ENCODE measurements around the gene DRC7. TPM values are rescaled to one million over a fixed set of nuclear protein-coding genes. Genes with fewer than 3 reads are reported as not detected.

The DRC7 gene
- total RNA-seq, 1 experiment from 2014 or later, result 0.72 TPM

DNA sequence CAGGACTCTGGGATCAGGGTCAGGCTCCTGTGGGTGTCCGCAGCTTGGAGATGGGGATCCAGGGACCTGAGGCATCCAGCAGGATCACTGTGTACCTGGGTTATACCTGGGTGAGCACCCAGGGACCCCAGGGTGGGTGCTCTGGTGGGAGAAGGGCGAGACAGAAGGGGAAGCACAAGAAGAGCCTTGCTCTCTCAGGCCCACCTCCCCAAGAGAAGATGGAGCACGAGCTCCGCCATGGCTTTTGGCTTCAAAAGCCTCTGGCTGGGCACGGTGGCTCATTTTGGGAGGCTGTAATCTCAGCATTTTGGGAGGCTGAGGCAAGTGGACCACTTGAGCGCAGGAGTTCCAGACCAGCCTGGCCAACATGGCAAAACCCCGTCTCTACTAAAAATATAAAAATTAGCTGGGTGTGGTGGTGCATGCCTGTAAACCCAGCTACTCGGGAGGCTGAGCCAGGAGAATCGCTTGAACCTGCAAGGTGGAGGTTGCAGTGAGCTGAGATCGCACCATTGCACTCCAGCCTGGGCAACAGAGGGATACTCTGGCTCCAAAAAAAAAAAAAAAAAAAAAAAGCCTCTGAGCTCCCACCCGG is 8.9 kb downstream of the DRC7 start:
- no peak overlapping the region for H3K4ac ChIP-seq (ENCODE audit: low read depth, low read length)
- no CpG with 5 or more reads among the region's 11 CpGs for WGBS (ENCODE audit: extremely low coverage, insufficient read length, low lambda C conversion rate)
- no peak overlapping the region for H3K4me3 Mint-ChIP-seq

More for the DNA sequence above, 8.9 kb downstream of the DRC7 start:
- no peak overlapping the region for H2BK5ac ChIP-seq (ENCODE audit: insufficient read length, low read length)
- H3K18ac ChIP-seq (ENCODE audit: insufficient read length, low read depth, low read length), result no peak overlapping the region
- Mint-ChIP-seq H3K9me3 (peaks cover 0 to 16% of the 10 kb centered on the region in 2 experiments; a peak in 2 of 5 replicates), H3K27me3 (ENCODE audit: low read depth) (peaks cover 22% of the 10 kb centered on the region), H3K4me1 (peaks cover 6 to 13% of the 10 kb centered on the region in 2 experiments), H3K36me3 (ENCODE audit: insufficient read depth in 1 of 3, low read depth in 3 of 3) (no peaks in the 10 kb centered on the region; a peak in 1 of 7 replicates), H3K27ac (no peak overlapping the region)
- H2BK120ac ChIP-seq (ENCODE audit: low read depth, low read length, poor library complexity, severe bottlenecking), result no peak overlapping the region
- no peak overlapping the region for H2BK20ac ChIP-seq (ENCODE audit: low read depth, low read length, poor library complexity, severe bottlenecking)
- no peak overlapping the region for H2BK15ac ChIP-seq (ENCODE audit: low read depth, low read length)
- no peaks in the 10 kb centered on the region for H3K9me3 ChIP-seq (ENCODE audit: control insufficient read depth, low read depth, low read length)
- no peaks in the 10 kb centered on the region for H3K27me3 ChIP-seq (ENCODE audit: insufficient read depth, low read length)
- no peak overlapping the region for H4K91ac ChIP-seq (ENCODE audit: insufficient read length, low read depth, low read length)
- no peak overlapping the region for H4K5ac ChIP-seq (ENCODE audit: insufficient read length, low read depth, low read length)
- H3K4me1 ChIP-seq (ENCODE audit: insufficient read depth, low read length), result no peaks in the 10 kb centered on the region
- H4K20me1 ChIP-seq (ENCODE audit: control insufficient read depth, insufficient read depth, insufficient read length), result no peaks in the 10 kb centered on the region
- no peak overlapping the region for H3K23ac ChIP-seq (ENCODE audit: insufficient read length, low read depth, low read length)
- H3K14ac ChIP-seq (ENCODE audit: insufficient read depth, low read length), result no peak overlapping the region
- no peak for DNase-seq
- no peak overlapping the region for H2BK12ac ChIP-seq (ENCODE audit: insufficient read length, low read depth, low read length)
- no peak overlapping the region for H3K4me2 ChIP-seq (ENCODE audit: insufficient read depth, insufficient read length, low read length)
- TF ChIP-seq, protein P1, sequence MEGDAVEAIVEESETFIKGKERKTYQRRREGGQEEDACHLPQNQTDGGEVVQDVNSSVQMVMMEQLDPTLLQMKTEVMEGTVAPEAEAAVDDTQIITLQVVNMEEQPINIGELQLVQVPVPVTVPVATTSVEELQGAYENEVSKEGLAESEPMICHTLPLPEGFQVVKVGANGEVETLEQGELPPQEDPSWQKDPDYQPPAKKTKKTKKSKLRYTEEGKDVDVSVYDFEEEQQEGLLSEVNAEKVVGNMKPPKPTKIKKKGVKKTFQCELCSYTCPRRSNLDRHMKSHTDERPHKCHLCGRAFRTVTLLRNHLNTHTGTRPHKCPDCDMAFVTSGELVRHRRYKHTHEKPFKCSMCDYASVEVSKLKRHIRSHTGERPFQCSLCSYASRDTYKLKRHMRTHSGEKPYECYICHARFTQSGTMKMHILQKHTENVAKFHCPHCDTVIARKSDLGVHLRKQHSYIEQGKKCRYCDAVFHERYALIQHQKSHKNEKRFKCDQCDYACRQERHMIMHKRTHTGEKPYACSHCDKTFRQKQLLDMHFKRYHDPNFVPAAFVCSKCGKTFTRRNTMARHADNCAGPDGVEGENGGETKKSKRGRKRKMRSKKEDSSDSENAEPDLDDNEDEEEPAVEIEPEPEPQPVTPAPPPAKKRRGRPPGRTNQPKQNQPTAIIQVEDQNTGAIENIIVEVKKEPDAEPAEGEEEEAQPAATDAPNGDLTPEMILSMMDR (conservative IDR thresholded peaks at IDR 0.05), result no peak
- H3K9ac ChIP-seq (ENCODE audit: extremely low read depth, insufficient read length, low read length), result no peak overlapping the region
- H3K79me1 ChIP-seq (ENCODE audit: insufficient read depth, low read depth, low read length, poor library complexity, severe bottlenecking), result no peaks in the 10 kb centered on the region
- no peak overlapping the region for H3T11ph ChIP-seq (ENCODE audit: low read length)
- H2AK5ac ChIP-seq (ENCODE audit: insufficient read length, low read length), result no peak overlapping the region
- H2AFZ ChIP-seq (ENCODE audit: low read length), result no peak overlapping the region
- no peak overlapping the region for H3K27ac ChIP-seq (ENCODE audit: insufficient read length, low read depth, low read length)
- no peak overlapping the region for H4K8ac ChIP-seq (replicated peaks; ENCODE audit: insufficient read length, low read depth, low read length)
- H3K56ac ChIP-seq (ENCODE audit: insufficient read length, low read depth, low read length), result no peak overlapping the region
- no peaks in the 10 kb centered on the region for H3K23me2 ChIP-seq (ENCODE audit: insufficient read length, low read depth, low read length, poor library complexity, severe bottlenecking)
- H3K79me2 ChIP-seq (ENCODE audit: insufficient read depth, low read length), result no peaks in the 10 kb centered on the region
